ENCODE measurements around the gene SNRNP200.
A peak's percentile ranks its signal among the peaks of the same experiment; 100 is the strongest.

Gene SNRNP200

GRCh38 chr2:96305091-96305978 is at the start of gene SNRNP200:
Gene SNRNP200, minus strand, starts transcription at chr2:96305546. Its CDS starts 109 bp downstream, at chr2:96305437.
- DNase-seq = peak; percentile 81

GRCh38 chr2:96354492-96354891 is 49.1 kb upstream of the SNRNP200 start:
- DNase-seq = no peak

DNA sequence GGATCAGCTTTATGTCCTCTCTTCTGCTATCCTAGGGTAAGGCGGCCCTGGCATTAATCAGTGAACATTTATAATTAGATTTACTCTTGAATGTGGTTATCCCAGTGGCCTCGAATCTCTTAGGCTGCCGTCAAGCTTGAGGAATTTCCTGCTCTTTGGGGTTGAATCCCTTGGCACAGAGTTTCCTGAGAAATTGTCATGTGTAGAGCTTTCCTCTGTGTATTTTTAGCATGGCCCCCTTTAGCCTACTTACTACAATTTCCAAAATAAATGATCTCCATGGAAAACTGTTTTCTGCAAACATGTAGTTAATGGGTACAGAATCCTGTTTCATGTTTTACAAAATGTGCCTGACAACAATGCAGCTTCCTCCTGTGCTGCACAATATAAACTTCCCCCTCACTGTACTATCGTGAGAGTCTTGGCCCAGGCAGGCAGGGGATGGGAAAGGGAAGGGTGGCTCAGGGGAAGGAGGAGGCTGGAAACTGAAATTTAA is 48.3 kb upstream of the SNRNP200 start:
- DNase-seq = no peak

DNA sequence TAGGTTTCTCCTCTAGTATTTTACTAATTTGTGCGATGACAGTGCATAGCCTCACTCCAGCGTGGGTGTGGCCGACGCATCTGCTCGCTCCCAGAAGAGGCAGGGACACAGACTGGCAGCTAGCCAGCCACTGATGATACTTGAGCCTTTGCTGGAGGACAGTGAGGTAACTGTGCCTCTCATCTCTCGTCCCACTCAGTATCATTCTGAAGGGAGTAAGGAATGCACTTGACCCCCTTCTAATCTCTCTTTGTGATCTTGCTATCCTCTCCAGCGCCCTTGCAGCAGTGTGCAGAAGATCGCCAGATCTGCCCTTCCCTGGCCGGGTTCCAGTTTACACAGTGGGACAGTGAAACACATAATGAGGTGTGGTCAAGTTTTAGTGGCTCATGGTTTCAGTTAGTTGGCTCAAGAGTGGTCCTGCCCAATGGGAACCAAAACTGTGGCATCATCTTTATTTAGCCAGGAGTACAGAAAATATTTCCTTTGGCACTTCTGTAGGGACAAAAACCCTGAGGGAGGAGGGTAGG is 47.8 kb upstream of the SNRNP200 start:
- peak; percentile 72 for DNase-seq

- no peak for DNase-seq
These were observed 42.0 kb upstream of the SNRNP200 start for GRCh38 chr2:96347395-96347794.

DNA sequence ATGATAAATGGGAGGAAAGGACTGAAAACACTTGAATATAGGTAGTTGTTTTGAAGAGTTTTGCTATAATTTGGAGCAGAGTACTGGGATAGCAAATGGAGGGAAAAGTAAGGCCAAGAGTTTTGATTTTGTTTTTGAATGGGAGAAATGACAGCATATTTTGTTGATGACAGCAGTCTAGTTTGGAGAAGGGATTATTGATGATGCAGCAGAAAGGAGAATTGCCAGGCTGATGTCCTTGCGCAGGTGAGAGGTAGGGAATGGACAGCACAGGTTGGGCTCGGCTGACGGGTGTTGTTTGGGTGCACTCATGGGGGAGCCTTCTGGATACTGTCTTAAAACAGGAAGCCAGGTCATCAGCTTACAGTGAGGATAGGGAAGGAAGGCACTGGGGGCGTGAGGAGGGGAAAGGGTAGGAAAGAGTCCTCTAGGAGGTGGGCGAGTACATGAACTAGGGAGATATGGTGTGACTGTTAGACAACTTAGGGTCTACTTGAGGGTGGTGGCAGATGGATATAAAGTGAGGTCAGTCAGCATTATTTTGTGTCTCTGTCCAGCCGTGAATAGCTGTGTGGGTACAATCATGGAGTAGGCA is 40.6 kb upstream of the SNRNP200 start:
- no peak for DNase-seq

- DNase-seq = no peak
These were observed 40.1 kb upstream of the SNRNP200 start for GRCh38 chr2:96345438-96345837.

- DNase-seq = no peak
These were observed 38.7 kb upstream of the SNRNP200 start for GRCh38 chr2:96344011-96344410.

GRCh38 chr2:96342085-96342484 is 36.7 kb upstream of the SNRNP200 start:
- no peak for DNase-seq

- no peak for DNase-seq
These were observed 36.3 kb upstream of the SNRNP200 start for GRCh38 chr2:96341641-96342040.

DNA sequence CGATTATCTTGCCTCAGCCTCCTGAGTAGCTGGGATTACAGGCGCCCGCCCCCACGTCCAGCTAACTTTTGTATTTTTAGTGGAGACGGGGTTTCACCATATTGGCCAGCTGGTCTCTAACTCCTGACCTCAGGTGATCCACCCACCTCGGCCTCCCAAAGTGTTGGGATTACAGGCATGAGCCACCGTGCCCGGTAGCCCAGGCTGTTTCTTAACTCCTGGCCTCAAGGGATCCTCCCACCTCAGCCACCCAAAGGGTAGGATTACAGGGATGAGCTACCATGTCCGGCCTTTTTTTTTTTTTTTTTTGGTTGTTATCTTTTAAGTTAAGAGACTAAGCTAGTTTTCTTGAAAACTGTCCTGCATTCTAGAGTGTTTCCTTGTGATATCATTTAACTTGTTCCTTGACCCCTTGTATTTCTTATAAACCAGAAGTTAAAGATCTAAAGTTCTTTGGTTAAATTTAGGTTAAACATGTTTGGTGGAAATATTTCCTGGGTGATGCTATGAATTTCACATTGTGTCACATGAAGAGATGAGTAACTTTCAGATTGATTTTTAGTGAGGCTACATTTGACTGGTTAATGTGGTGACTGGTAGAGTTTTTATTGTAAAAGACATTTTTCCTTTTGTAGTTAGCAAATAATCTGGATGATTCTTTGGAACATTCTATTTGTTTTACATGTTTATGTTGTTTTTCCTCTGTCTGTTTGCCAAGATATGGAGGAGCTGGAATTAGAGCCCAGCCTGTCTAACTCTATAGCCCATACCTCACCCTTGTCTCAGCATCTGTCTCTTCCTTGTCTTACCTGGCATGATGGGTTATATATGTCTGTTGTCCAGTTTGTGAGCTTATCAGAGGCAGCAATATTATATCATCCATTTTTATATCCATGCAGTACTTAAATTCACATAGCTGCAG is 35.4 kb upstream of the SNRNP200 start:
- no peak for DNase-seq

DNA sequence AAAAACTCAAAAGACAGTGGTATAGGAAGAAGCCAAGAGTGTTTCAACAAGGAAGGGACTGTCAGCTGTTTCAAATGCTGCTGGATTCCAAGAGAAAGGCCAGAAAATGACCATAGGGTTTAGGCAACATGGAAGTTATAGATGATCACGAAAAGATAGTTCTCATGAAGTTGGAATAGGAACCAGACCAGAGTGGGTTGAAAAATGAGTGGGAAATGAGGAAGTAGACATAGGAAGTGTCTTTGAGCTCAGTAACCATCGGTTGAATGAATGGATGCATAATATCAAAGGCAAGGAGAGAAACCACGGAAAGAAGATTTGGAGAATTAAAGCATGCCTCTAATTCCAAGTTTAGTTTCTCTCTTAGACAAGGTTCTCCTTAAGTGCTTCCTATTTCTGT is 31.5 kb upstream of the SNRNP200 start:
- no peak for DNase-seq

- no peak for DNase-seq
These were observed 30.9 kb upstream of the SNRNP200 start for GRCh38 chr2:96336104-96336775.

DNA sequence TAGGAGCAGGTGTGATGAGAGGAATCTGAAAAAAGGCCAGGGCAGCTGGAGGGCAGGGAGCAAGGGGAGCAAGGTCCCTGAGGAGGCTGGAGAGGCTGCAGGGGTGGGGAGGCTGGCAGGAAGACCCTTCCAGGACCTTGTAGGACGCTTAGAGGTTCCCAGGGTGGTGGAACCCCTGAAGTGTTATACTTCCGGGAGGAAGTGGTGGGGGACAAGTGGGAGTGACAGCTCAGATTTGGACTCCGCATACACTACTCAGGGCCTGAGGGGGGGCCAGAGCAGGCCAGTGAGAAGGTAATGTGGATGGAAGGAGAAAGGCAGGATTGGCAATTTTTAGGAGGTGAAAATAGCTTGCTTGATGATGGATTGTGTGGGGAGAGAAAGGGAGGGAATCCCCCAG is 28.4 kb upstream of the SNRNP200 start:
- DNase-seq = no peak

- DNase-seq = no peak
These were observed 25.1 kb upstream of the SNRNP200 start for GRCh38 chr2:96330407-96330806.

DNA sequence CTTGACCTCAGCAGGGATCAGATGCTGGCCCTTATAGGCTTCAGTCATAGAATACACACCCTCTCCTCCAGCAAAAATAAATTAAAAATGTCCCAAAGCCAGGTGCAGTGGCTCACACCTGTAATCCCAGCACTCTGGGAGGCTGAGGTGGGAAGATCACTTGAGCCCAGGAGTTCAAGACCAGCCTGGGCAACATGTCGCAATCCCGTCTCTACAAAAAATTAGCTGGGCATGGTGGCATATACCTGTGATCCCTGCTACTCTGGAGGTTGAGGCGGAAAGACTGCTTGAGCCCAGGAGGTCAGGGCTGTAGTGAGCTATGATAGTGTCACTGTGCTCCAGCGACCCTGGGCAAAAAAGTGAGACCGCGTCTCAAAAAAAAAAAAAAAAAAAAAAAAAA is 24.5 kb upstream of the SNRNP200 start:
- no peak for DNase-seq

DNA sequence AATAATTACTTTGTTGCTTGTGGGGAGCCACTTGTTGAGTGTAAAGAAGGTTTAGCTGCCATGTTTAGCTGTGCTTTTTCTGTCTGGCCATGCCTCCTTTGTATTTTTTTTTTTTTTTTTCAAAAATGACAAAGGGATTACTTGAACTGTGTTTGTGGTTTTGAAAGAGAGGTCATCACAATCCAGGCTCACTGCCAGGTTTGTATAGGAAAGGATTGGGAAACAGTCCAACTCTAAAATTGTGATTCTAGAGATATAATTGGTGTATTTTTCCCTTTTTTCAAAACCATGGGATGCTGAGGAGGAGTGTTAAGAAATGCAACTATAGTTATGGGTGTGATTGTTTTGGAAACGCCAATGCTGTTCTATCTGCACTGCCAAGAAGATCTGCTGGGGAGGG is 24.1 kb upstream of the SNRNP200 start:
- no peak for DNase-seq

DNA sequence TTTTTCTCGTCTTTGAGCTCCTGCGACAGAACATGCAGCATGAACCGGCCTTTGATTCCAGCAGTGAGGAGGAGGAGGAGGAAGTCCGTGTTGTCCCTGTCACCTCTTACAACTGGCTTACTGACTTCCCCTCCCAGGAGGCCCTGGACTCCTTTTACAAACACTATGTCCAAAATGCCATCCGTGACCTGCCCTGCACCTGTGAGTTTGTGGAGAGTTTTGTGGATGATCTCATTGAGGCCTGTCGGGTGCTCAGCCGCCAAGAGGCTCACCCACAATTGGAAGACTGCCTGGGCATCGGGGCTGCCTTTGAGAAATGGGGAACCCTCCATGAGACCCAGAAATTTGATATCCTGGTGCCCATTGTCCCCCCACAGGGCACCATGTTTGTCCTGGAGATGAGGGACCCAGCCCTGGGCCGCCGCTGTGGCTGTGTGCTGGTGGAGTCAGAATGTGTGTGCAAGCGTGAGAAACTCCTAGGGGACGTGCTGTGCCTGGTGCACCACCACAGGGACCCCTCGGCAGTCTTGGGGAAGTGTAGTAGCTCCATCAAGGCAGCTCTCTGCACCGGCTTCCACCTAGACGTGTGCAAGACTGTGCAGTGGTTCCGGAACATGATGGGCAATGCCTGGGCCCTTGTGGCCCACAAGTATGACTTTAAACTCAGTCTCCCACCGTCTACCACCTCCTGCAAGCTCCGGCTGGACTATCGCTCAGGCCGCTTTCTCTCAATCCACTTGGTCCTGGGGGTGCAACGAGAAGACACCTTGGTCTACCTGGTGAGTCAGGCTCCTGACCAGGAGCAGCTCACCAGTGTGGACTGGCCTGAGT is 21.9 kb upstream of the SNRNP200 start:
- no peak for DNase-seq

DNA sequence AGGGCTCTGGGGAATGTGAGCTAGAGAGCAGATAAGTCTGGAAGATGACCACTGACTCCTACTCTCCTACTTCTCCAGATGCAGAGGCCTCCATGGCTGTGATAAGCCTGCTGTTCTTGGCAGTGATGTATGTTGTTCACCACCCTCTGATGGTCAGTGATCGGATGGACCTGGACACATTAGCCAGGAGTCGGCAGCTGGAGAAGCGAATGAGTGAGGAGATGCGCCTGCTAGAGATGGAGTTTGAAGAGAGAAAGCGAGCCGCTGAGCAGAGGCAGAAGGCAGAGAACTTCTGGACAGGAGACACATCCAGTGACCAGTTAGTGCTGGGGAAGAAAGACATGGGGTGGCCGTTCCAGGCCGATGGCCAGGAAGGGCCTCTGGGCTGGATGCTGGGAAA is 21.2 kb upstream of the SNRNP200 start:
- DNase-seq = no peak

DNA sequence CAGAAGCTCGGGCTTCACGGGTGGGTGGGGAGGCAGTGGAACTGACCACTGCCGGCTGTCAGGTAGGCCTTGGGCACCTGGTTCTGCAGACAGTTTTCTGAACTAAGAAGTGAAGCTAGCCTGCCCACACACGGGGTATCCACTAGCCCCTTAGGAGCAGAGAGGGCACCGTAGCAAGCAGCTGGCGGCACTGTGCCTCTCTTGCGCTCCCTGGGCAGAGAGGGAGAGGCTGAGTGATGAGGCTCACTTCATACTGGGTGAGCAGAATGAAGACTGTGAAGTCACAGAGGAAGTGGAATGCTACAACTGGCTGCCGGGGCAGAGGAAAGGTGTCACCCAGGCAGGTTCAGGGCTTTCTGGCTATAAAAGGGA is 20.5 kb upstream of the SNRNP200 start:
- no peak for DNase-seq
